ENCODE results near the gene CCDC175.

DNA sequence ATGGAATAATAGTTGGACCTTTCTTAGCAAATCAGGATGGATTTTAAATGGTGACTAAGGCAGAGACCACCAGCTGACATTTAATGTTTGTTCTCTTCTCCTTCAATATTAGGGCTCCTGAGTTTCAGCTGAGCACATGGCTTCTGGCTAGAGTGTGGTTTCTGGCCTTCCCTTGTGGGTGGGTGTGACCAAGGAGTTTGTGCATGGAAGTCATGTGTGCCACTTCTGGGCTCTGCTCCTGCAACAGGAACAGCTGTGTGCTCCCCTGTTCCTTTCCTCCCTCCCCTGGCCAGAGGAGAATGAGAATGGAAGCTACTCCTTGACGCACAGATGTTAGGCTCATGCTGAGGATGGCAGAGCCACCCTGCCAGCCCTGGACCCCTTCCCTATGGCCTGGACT, 44.2 kb downstream of the CCDC175 start:
- TF ChIP-seq CTCF (IDR thresholded peaks at IDR 0.05; ENCODE audit: insufficient read depth, low read length) = no peak
- no peak for TF ChIP-seq GABPA (IDR thresholded peaks at IDR 0.05; ENCODE audit: low read depth)
- TF ChIP-seq, protein P1, sequence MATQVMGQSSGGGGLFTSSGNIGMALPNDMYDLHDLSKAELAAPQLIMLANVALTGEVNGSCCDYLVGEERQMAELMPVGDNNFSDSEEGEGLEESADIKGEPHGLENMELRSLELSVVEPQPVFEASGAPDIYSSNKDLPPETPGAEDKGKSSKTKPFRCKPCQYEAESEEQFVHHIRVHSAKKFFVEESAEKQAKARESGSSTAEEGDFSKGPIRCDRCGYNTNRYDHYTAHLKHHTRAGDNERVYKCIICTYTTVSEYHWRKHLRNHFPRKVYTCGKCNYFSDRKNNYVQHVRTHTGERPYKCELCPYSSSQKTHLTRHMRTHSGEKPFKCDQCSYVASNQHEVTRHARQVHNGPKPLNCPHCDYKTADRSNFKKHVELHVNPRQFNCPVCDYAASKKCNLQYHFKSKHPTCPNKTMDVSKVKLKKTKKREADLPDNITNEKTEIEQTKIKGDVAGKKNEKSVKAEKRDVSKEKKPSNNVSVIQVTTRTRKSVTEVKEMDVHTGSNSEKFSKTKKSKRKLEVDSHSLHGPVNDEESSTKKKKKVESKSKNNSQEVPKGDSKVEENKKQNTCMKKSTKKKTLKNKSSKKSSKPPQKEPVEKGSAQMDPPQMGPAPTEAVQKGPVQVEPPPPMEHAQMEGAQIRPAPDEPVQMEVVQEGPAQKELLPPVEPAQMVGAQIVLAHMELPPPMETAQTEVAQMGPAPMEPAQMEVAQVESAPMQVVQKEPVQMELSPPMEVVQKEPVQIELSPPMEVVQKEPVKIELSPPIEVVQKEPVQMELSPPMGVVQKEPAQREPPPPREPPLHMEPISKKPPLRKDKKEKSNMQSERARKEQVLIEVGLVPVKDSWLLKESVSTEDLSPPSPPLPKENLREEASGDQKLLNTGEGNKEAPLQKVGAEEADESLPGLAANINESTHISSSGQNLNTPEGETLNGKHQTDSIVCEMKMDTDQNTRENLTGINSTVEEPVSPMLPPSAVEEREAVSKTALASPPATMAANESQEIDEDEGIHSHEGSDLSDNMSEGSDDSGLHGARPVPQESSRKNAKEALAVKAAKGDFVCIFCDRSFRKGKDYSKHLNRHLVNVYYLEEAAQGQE (IDR thresholded peaks at IDR 0.05; ENCODE audit: insufficient replicate concordance, low read depth) = no peak

Measured in HL-60 (cell line).